Esophagus squamous epithelium (tissue), 5 donors: ENCODE data around the gene CENATAC. TPM values are rescaled to one million over a fixed set of nuclear protein-coding genes. Genes with fewer than 3 reads are reported as not detected.
"Not testable (repeated sequence)": the region's sequence is repeated elsewhere in the genome, so short reads cannot be mapped to it uniquely, and the experiment has no call there.

ENCODE experiments used
- DNase-seq: peaks from one replicate; lab custom pipeline; 2025; lab: John Stamatoyannopoulos, UW
- H3K27ac ChIP-seq, 4 donors: fragments of 200-600 bp; sonication (generic); one replicate each; pipeline ENCODE4 v1.5.1; 2016 to 2019; ENCODE audit warnings: mild to moderate bottlenecking in 1 of 4
- H3K27me3 ChIP-seq, 4 donors: fragments of 200-600 bp; sonication (generic); 1 replicate in 3 of 4; 2 replicates in 1 of 4; pipeline versions ENCODE4 v1.5.1 to v1.6.0; 2017 to 2021; ENCODE audit warnings: antibody characterized with exemption in 1 of 4
- H3K36me3 ChIP-seq, 3 donors: fragments of 200-600 bp; sonication (generic); one replicate each; pipeline ENCODE4 v1.5.1; 2016 to 2019
- H3K4me1 ChIP-seq, 3 donors: fragments of 200-600 bp; sonication (generic); one replicate each; pipeline ENCODE4 v1.5.1; 2017 to 2019
- H3K4me3 ChIP-seq, 4 donors: fragments of 200-600 bp; sonication (generic); 1 replicate in 3 of 4; 2 replicates in 1 of 4; pipeline ENCODE4 v1.5.1; 2016 to 2019; ENCODE audit warnings: mild to moderate bottlenecking in 2 of 4, moderate library complexity in 1 of 4
- H3K9me3 ChIP-seq, 3 donors: fragments of 200-600 bp; sonication (generic); one replicate each; pipeline ENCODE4 v1.5.1; 2016 to 2019
- CTCF ChIP-seq, 6 experiments: fragments of 450-650 bp in 4 of 6; fragments of 200-600 bp in 2 of 6; sonication (generic) in 2 of 6; IDR thresholded peaks; one replicate each; pipeline ENCODE4 v1.5.1; 2016 to 2019; ENCODE audit warnings: antibody characterized with exemption in 6 of 6, mild to moderate bottlenecking in 4 of 6, moderate library complexity in 4 of 6
- POLR2A ChIP-seq, 4 donors: fragments of 450-650 bp; IDR thresholded peaks; one replicate each; pipeline ENCODE4 v1.6.1; 2017; ENCODE audit warnings: antibody characterized with exemption in 4 of 4, mild to moderate bottlenecking in 4 of 4, moderate library complexity in 3 of 4
- WGBS, 2 donors: methylation state at CpG; one replicate each; pipeline ENCODE4 v1.1.5; 2018; 5-methylcytosine and 5-hydroxymethylcytosine counted together
- intact Hi-C: fragments of 100-400 bp; cut with DNase I; formaldehyde crosslinking; loops from one replicate; pipeline ENCODE4 v1.15.0; 2022
- total RNA-seq, 4 donors: library from RNA; depleted of rRNA; stranded (reverse); fragments of >200 nt; gene quantifications; one replicate each; pipeline ENCODE4 v1.1.0, GENCODE V29; 2016
- donor health status: DM: yes; HTN: yes; CAD: no.

CENATAC gene
- total RNA-seq, 4 donors from 2014 or later, result 9.2 to 58.9 (median 29.4) TPM

GRCh38 chr11:118988280-118988679, 9.7 kb upstream of the CENATAC start:
- H3K4me3 ChIP-seq, result no peak overlapping the region
- peaks cover 0 to 15% (median 0%) of the 10 kb centered on the region in 3 donors for H3K4me1 ChIP-seq
- TF ChIP-seq POLR2A (IDR thresholded peaks at IDR 0.05), result no peak
- TF ChIP-seq CTCF (IDR thresholded peaks at IDR 0.05), result no peak
- H3K36me3 ChIP-seq, result no peaks in the 10 kb centered on the region
- peak overlapping the region in 3 of 4 donors; percentile 57 to 83 (median 81) for H3K27ac ChIP-seq
- intact Hi-C loops, result no loop called here
- DNase-seq, result no peak
- WGBS, 2 donors, result 25 to 53% methylated on average over 5 of the region's 5 CpGs
- no peaks in the 10 kb centered on the region for H3K27me3 ChIP-seq
- H3K9me3 ChIP-seq, result no peaks in the 10 kb centered on the region

- intact Hi-C loops, DNase-seq: not testable (repeated sequence)
Measured at GRCh38 chr11:118991486-118992038, 6.4 kb upstream of the CENATAC start.

GRCh38 chr11:118996926-118997626, 862 bp upstream of the CENATAC start:
- H3K27ac ChIP-seq, result peak overlapping the region; percentile 87 to 91 (median 88)
- peak overlapping the region; percentile 67 to 82 (median 78) for H3K4me3 ChIP-seq
- TF ChIP-seq POLR2A (IDR thresholded peaks at IDR 0.05) (no peak), CTCF (IDR thresholded peaks at IDR 0.05) (peak in 2 of 6 experiments; percentile 34 to 40)
- DNase-seq, result no peak
- no peaks in the 10 kb centered on the region for H3K9me3 ChIP-seq
- peaks cover 6 to 34% (median 23%) of the 10 kb centered on the region in 3 donors for H3K4me1 ChIP-seq
- 9 to 12% methylated on average over 20 to 22 of the region's 22 CpGs for WGBS, 2 donors
- peaks cover 0 to 29% (median 7%) of the 10 kb centered on the region in 3 donors for H3K36me3 ChIP-seq
- H3K27me3 ChIP-seq, result no peaks in the 10 kb centered on the region
- intact Hi-C loops, result no loop called here

More at GRCh38 chr11:118991486-118992038, 6.4 kb upstream of the CENATAC start:
- not testable (repeated sequence) for H3K27ac ChIP-seq, H3K9me3 ChIP-seq, H3K36me3 ChIP-seq, H3K4me3 ChIP-seq, H3K27me3 ChIP-seq
- no CpG with 5 or more reads among the region's 44 CpGs for WGBS, 2 donors
- peaks cover 0 to 18% (median 5%) of the 10 kb centered on the region in 3 donors for H3K4me1 ChIP-seq

- Histone ChIP-seq H3K9me3 (no peaks in the 10 kb centered on the region), H3K4me1 (peaks cover 6 to 34% (median 23%) of the 10 kb centered on the region in 3 donors), H3K27ac (peak overlapping the region; percentile 87 to 91 (median 88)), H3K27me3 (no peaks in the 10 kb centered on the region), H3K36me3 (peaks cover 0 to 42% (median 7%) of the 10 kb centered on the region in 3 donors), H3K4me3 (peak overlapping the region; percentile 67 to 82 (median 78))
- WGBS, 2 donors, result 2 to 20% methylated on average over 1 to 5 of the region's 19 CpGs
- intact Hi-C loops, result no loop called here
- TF ChIP-seq CTCF (IDR thresholded peaks at IDR 0.05), result no peak
- TF ChIP-seq POLR2A (IDR thresholded peaks at IDR 0.05), result no peak
- DNase-seq, result no peak
Measured at GRCh38 chr11:118998388-118998717, 415 bp downstream of the CENATAC start.

GRCh38 chr11:118998822-118999221, 884 bp downstream of the CENATAC start:
- Histone ChIP-seq H3K9me3 (no peaks in the 10 kb centered on the region), H3K36me3 (peaks cover 0 to 46% (median 7%) of the 10 kb centered on the region in 3 donors), H3K27me3 (no peaks in the 10 kb centered on the region), H3K4me3 (peak overlapping the region; percentile 67 to 82 (median 78)), H3K4me1 (peaks cover 6 to 34% (median 23%) of the 10 kb centered on the region in 3 donors), H3K27ac (peak overlapping the region; percentile 87 to 91 (median 88))
- WGBS, 2 donors, result 26 to 36% methylated on average over 6 of the region's 6 CpGs
- no peak for DNase-seq
- intact Hi-C loops, result no loop called here
- no peak for TF ChIP-seq POLR2A (IDR thresholded peaks at IDR 0.05)
- no peak for TF ChIP-seq CTCF (IDR thresholded peaks at IDR 0.05)
